ENCODE data around the gene TAF9B.
A peak's percentile ranks its signal among the peaks of the same experiment; 100 is the strongest.

Gene TAF9B

DNA sequence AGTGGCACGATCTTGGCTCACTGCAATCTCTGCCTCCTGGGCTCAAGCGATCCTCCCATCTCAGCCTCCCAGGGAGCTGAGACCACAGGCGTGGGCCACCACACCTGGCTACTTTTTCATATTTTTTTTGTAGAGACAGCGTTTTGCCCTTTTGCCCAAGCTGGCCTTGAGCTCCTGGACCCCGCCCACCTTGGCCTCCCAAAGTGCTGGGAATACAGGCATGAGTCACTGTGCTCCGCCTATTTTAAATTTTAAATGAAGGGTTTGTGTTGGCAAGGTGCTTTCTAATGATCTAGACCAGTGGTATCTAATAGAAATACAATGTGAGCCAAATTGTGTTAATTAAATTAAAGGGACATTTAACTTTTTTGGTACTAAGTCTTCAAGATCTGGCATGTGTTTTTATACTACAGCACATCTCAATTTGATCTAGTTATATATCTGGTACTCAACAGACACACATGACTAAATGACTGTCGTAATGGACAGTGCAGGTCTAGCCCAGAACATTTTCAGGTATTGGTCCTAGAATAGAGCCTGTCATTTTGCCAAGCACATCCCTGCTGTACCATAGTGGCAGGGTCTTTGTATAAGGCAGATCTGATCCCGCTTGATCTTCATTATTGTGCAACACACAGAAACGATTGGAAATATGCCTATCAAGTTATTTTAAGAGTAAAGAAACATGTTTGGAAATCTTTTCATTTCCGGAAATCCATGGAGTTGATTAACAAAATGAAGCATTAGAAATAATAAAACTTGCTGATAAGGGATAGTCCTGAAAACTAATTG lies 28.1 kb downstream of the TAF9B start:
- TF ChIP-seq, protein P1, sequence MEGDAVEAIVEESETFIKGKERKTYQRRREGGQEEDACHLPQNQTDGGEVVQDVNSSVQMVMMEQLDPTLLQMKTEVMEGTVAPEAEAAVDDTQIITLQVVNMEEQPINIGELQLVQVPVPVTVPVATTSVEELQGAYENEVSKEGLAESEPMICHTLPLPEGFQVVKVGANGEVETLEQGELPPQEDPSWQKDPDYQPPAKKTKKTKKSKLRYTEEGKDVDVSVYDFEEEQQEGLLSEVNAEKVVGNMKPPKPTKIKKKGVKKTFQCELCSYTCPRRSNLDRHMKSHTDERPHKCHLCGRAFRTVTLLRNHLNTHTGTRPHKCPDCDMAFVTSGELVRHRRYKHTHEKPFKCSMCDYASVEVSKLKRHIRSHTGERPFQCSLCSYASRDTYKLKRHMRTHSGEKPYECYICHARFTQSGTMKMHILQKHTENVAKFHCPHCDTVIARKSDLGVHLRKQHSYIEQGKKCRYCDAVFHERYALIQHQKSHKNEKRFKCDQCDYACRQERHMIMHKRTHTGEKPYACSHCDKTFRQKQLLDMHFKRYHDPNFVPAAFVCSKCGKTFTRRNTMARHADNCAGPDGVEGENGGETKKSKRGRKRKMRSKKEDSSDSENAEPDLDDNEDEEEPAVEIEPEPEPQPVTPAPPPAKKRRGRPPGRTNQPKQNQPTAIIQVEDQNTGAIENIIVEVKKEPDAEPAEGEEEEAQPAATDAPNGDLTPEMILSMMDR (IDR thresholded peaks at IDR 0.05; ENCODE audit: low read depth, low read length), result no peak
- TF ChIP-seq EZH2phosphoT487 (IDR thresholded peaks at IDR 0.05; ENCODE audit: low read depth), result no peak
- H4K20me1 ChIP-seq (ENCODE audit: insufficient read depth, low read length), result peaks cover 98% of the 10 kb centered on the region
- peaks cover 26% of the 10 kb centered on the region for H3K4me1 ChIP-seq (ENCODE audit: low read length)
- no peak overlapping the region for H3K9ac ChIP-seq (ENCODE audit: low read length)
- H3K36me3 ChIP-seq (replicated peaks; ENCODE audit: low read depth, low read length), result peaks cover 86% of the 10 kb centered on the region
- no peaks in the 10 kb centered on the region for H3K9me3 ChIP-seq (ENCODE audit: insufficient read depth, low read length)
- H3K27me3 ChIP-seq (ENCODE audit: low read depth, low read length), result no peaks in the 10 kb centered on the region
- H2AFZ ChIP-seq (ENCODE audit: low read depth, low read length), result no peak overlapping the region
- no peak overlapping the region for H3K4me2 ChIP-seq (ENCODE audit: low read length)
- H3K4me3 ChIP-seq (ENCODE audit: low read length), result no peak overlapping the region
- H3K79me2 ChIP-seq (ENCODE audit: low read length), result peaks cover 99% of the 10 kb centered on the region
- no peak overlapping the region for H3K27ac ChIP-seq (ENCODE audit: low read length)

DNA sequence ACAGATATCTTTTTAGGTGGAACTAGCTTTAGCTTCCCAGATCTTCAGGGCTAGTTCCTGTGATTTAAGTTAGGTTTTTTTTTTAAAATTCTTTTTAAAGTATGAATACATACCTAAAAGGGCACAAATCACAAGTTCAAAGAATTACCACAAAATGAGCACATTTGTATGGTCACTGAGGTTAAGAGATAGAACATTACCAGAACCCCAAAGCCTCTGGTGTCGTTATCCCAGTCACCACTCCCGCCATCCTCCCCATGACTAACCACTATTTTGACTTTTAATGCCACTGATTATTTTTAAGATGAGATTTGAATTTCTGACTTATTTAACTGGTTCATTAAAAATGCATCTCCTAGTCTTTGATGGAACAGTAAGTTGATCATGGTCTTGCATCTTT lies 30.0 kb downstream of the TAF9B start:
- H3K79me2 ChIP-seq (ENCODE audit: low read length), result peaks cover 99% of the 10 kb centered on the region
- no peak overlapping the region for H2AFZ ChIP-seq (ENCODE audit: low read depth, low read length)
- H3K4me1 ChIP-seq (ENCODE audit: low read length), result peaks cover 37% of the 10 kb centered on the region
- peaks cover 86% of the 10 kb centered on the region for H3K36me3 ChIP-seq (replicated peaks; ENCODE audit: low read depth, low read length)
- H3K27me3 ChIP-seq (ENCODE audit: low read depth, low read length), result no peaks in the 10 kb centered on the region
- H3K4me3 ChIP-seq (ENCODE audit: low read length), result no peak overlapping the region
- H3K27ac ChIP-seq (ENCODE audit: low read length), result no peak overlapping the region
- no peak overlapping the region for H3K4me2 ChIP-seq (ENCODE audit: low read length)
- TF ChIP-seq, protein P1 (IDR thresholded peaks at IDR 0.05; ENCODE audit: low read depth, low read length), result no peak
- TF ChIP-seq EZH2phosphoT487 (IDR thresholded peaks at IDR 0.05; ENCODE audit: low read depth), result no peak
- H3K9ac ChIP-seq (ENCODE audit: low read length), result no peak overlapping the region
- H3K9me3 ChIP-seq (ENCODE audit: insufficient read depth, low read length), result no peaks in the 10 kb centered on the region
- H4K20me1 ChIP-seq (ENCODE audit: insufficient read depth, low read length), result peaks cover 94% of the 10 kb centered on the region

DNA sequence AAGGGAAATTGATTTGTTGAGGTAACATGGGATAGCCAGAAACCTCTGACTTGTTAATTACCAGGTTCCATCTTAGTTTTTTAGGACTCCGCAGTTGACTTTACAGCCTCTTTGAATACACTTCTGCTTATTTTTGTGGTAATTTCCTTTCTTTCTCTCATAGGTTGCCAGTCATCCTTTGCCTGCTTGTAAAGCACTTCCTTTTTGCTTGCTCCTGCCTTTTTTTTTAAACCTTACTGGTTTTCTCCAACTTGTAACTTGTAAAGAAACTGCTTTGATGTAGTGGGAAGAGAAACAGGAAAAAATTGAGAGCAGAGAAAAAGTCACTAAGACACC lies 32.8 kb downstream of the TAF9B start:
- Histone ChIP-seq H4K20me1 (ENCODE audit: insufficient read depth, low read length) (peaks cover 66% of the 10 kb centered on the region), H3K4me1 (ENCODE audit: low read length) (peaks cover 56% of the 10 kb centered on the region), H3K9me3 (ENCODE audit: insufficient read depth, low read length) (no peaks in the 10 kb centered on the region), H3K9ac (ENCODE audit: low read length) (no peak overlapping the region), H3K27me3 (ENCODE audit: low read depth, low read length) (no peaks in the 10 kb centered on the region), H2AFZ (ENCODE audit: low read depth, low read length) (no peak overlapping the region), H3K4me2 (ENCODE audit: low read length) (peak overlapping the region; percentile 89), H3K4me3 (ENCODE audit: low read length) (peak overlapping the region; percentile 99), H3K36me3 (replicated peaks; ENCODE audit: low read depth, low read length) (peaks cover 63% of the 10 kb centered on the region), H3K79me2 (ENCODE audit: low read length) (peaks cover 75% of the 10 kb centered on the region), H3K27ac (ENCODE audit: low read length) (no peak overlapping the region)
- no peak for TF ChIP-seq EZH2phosphoT487 (IDR thresholded peaks at IDR 0.05; ENCODE audit: low read depth)
- TF ChIP-seq, protein P1 (IDR thresholded peaks at IDR 0.05; ENCODE audit: low read depth, low read length), result no peak

DNA sequence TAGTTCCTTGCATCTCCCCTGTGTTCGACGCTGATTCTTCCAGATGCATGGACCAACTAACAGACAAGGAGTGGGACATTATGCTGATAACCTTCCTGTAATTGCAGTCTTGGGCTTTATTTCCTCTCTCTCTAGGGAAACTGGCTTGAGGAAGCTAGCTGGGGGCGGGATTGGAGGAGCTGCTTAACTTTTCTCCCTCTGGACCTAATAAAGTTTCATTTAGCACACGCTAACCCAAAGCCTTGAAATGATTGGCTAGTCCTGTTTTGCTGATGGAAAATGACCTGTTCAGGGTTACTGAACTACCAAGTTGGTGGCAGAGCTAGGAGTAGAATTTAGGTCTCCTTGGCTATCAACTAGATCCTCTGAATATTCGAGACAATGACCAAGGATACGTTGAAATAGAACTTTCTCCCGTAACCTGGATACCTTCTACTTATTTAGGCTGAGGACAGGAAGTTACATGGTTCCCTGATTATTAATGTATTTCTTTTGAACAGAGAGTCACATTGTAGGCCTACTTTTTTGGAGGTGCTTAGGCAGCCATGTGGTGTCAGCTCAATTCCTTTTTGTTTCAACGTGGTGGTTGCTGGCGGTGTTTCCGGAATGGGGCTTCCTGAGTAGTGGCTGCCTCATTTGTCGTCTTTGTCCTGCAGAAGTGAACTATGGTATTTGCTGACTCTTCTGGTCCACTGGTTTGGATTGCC lies 33.4 kb downstream of the TAF9B start:
- H3K27me3 ChIP-seq (ENCODE audit: low read depth, low read length), result no peaks in the 10 kb centered on the region
- H4K20me1 ChIP-seq (ENCODE audit: insufficient read depth, low read length), result peaks cover 61% of the 10 kb centered on the region
- no peak overlapping the region for H2AFZ ChIP-seq (ENCODE audit: low read depth, low read length)
- peaks cover 58% of the 10 kb centered on the region for H3K4me1 ChIP-seq (ENCODE audit: low read length)
- peaks cover 70% of the 10 kb centered on the region for H3K79me2 ChIP-seq (ENCODE audit: low read length)
- peak overlapping the region; percentile 24; the same call in 1 of the 2 replicates for H3K27ac ChIP-seq (ENCODE audit: low read length)
- TF ChIP-seq, protein P1 (IDR thresholded peaks at IDR 0.05; ENCODE audit: low read depth, low read length), result no peak
- TF ChIP-seq EZH2phosphoT487 (IDR thresholded peaks at IDR 0.05; ENCODE audit: low read depth), result no peak
- H3K36me3 ChIP-seq (replicated peaks; ENCODE audit: low read depth, low read length), result peaks cover 58% of the 10 kb centered on the region
- H3K4me3 ChIP-seq (ENCODE audit: low read length), result peak overlapping the region; percentile 99
- H3K9me3 ChIP-seq (ENCODE audit: insufficient read depth, low read length), result no peaks in the 10 kb centered on the region
- peak overlapping the region; percentile 89 for H3K4me2 ChIP-seq (ENCODE audit: low read length)
- peak overlapping the region; percentile 99 for H3K9ac ChIP-seq (ENCODE audit: low read length)
